Measurements from ENCODE around the gene DNAAF2. TPM values are rescaled to one million over a fixed set of nuclear protein-coding genes. Genes with fewer than 3 reads are reported as not detected.

The DNAAF2 gene
- total and polyA plus RNA-seq, 11 donors, result 3.4 to 10.0 (median 5.1) TPM

GRCh38 chr14:49617852-49618519, 17.1 kb downstream of the DNAAF2 start:
- intact Hi-C loops (cut with DNase I), result no loop called here
- H3K9me3 ChIP-seq, result no peaks in the 10 kb centered on the region
- no peak for ATAC-seq

GRCh38 chr14:49615776-49616175, 19.3 kb downstream of the DNAAF2 start:
- Histone ChIP-seq H3K27me3 (no peaks in the 10 kb centered on the region), H3K4me3 (no peak overlapping the region), H3K9me3 (no peaks in the 10 kb centered on the region), H3K36me3 (peaks cover 0 to 34% (median 23%) of the 10 kb centered on the region in 9 donors), H3K27ac (no peak overlapping the region), H3K4me1 (peaks cover 0 to 20% (median 9%) of the 10 kb centered on the region in 12 donors)
- TF ChIP-seq POLR2A (IDR thresholded peaks at IDR 0.05) (no peak), CTCF (IDR thresholded peaks at IDR 0.05) (no peak)
- ATAC-seq (no peak), DNase-seq (no peak)
- intact Hi-C loops (cut with DNase I), result no loop called here
- 80 to 94% (median 92%) methylated on average over 6 of the region's 6 CpGs for WGBS, 4 donors

More at GRCh38 chr14:49617852-49618519, 17.1 kb downstream of the DNAAF2 start:
- Histone ChIP-seq H3K4me1 (peaks cover 0 to 39% (median 25%) of the 10 kb centered on the region in 12 donors), H3K27me3 (no peaks in the 10 kb centered on the region), H3K4me3 (no peak overlapping the region), H3K27ac (no peak overlapping the region), H3K36me3 (peaks cover 0 to 36% (median 23%) of the 10 kb centered on the region in 9 donors)
- WGBS, 4 donors, result 88 to 92% (median 90%) methylated on average over 6 of the region's 6 CpGs
- DNase-seq, result no peak
- TF ChIP-seq POLR2A (IDR thresholded peaks at IDR 0.05) (no peak), CTCF (IDR thresholded peaks at IDR 0.05) (no peak)

DNA sequence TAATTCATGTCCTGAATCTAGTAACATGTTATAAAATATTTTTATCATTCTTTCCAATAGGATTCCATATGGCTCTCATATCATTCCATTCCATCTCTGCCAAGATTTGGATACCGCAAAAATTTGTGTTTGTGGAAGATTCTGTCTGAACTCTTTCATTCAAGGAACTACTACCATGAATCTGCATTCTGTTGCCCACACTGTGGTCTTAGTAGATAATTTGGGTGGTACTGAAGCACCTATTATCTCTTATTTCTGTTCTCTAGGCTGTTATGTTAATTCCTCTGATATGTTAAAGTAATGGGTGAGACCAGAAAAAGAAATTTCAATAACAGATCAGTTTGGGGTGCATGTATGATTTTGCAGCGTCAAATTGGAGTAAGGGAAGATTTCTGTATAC, 20.8 kb downstream of the DNAAF2 start:
- H3K36me3 ChIP-seq, result peaks cover 0 to 34% (median 23%) of the 10 kb centered on the region in 9 donors
- TF ChIP-seq POLR2A (IDR thresholded peaks at IDR 0.05) (no peak), CTCF (IDR thresholded peaks at IDR 0.05) (no peak)
- DNase-seq, result no peak
- no peak for ATAC-seq
- no peak overlapping the region for H3K27ac ChIP-seq
- H3K4me3 ChIP-seq, result no peak overlapping the region
- WGBS, 4 donors, result 95 to 99% (median 97%) methylated on average over 2 of the region's 2 CpGs
- no peaks in the 10 kb centered on the region for H3K9me3 ChIP-seq
- peaks cover 0 to 14% (median 3%) of the 10 kb centered on the region in 12 donors for H3K4me1 ChIP-seq
- intact Hi-C loops (cut with DNase I), result no loop called here
- H3K27me3 ChIP-seq, result no peaks in the 10 kb centered on the region

GRCh38 chr14:49612671-49613070, 22.4 kb downstream of the DNAAF2 start:
- no peak for TF ChIP-seq CTCF (IDR thresholded peaks at IDR 0.05)
- no peak for TF ChIP-seq POLR2A (IDR thresholded peaks at IDR 0.05)
- ATAC-seq, result no peak
- H3K4me1 ChIP-seq, result peaks cover 0 to 5% (median 0%) of the 10 kb centered on the region in 12 donors
- WGBS, 4 donors, result 92 to 94% (median 93%) methylated on average over 8 of the region's 8 CpGs
- no peak overlapping the region for H3K27ac ChIP-seq
- no peak for DNase-seq
- H3K36me3 ChIP-seq, result peaks cover 0 to 26% (median 13%) of the 10 kb centered on the region in 9 donors
- no peak overlapping the region for H3K4me3 ChIP-seq
- no peaks in the 10 kb centered on the region for H3K9me3 ChIP-seq
- no peaks in the 10 kb centered on the region for H3K27me3 ChIP-seq
- intact Hi-C loops (cut with DNase I), result no loop called here

All from heart left ventricle (tissue), 16 donors.